ENCODE data around the gene FCRLA. TPM values are rescaled to one million over a fixed set of nuclear protein-coding genes. Genes with fewer than 3 reads are reported as not detected.

Gene FCRLA
- total and polyA plus RNA-seq, 9 donors: 0.23 to 0.74 (median 0.43) TPM; not detected in 1

DNA sequence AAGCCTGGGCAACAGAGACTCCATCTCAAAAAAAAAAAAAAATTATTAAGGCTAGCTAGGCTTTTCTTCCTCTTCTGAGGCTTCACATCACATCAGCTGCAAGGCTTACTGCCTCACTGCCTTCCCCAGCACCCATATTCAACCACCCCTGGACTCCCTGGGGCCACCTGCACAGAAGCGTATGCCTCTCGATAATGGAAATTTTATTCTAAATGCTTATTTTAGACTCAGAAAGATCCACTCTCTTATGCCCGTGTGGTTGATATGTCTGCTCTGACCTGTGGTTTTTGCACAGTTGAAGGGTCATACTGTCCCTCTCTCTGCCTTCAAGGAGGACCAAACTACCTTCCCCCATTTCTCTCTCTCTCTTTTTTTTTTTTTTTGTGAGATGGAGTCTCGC lies 1.5 kb upstream of the FCRLA start:
- no CpG with 5 or more reads among the region's 4 CpGs for WGBS (ENCODE audit: insufficient coverage)
- no peaks in the 10 kb centered on the region for H3K9me3 ChIP-seq (replicated peaks; ENCODE audit: control insufficient read depth, low read depth, low read length)
- H3K4me1 ChIP-seq (ENCODE audit: control insufficient read depth, insufficient read depth, low read length): peaks cover 8% of the 10 kb centered on the region
- H3K27ac ChIP-seq (ENCODE audit: low read length): no peak overlapping the region
- no peaks in the 10 kb centered on the region for H3K36me3 ChIP-seq (ENCODE audit: control insufficient read depth, insufficient read depth, low read length)
- H3K27me3 ChIP-seq (ENCODE audit: control insufficient read depth, insufficient read depth, low read length): peaks cover 4% of the 10 kb centered on the region
- DNase-seq: no peak
- no peak overlapping the region for H3K4me3 ChIP-seq (ENCODE audit: low read length)

- Histone ChIP-seq H3K4me1 (ENCODE audit: control insufficient read depth, insufficient read depth, low read length) (peaks cover 8% of the 10 kb centered on the region), H3K9me3 (replicated peaks; ENCODE audit: control insufficient read depth, low read depth, low read length) (no peaks in the 10 kb centered on the region), H3K27ac (ENCODE audit: low read length) (no peak overlapping the region), H3K4me3 (ENCODE audit: low read length) (no peak overlapping the region), H3K27me3 (ENCODE audit: control insufficient read depth, insufficient read depth, low read length) (peaks cover 8% of the 10 kb centered on the region), H3K36me3 (ENCODE audit: control insufficient read depth, insufficient read depth, low read length) (no peaks in the 10 kb centered on the region)
- 71% methylated on average over 2 of the region's 3 CpGs for WGBS (ENCODE audit: insufficient coverage)
- peak; percentile 2 for DNase-seq
Measured at GRCh38 chr1:161706113-161706481, 932 bp upstream of the FCRLA start.

GRCh38 chr1:161707503-161707902 lies 474 bp downstream of the FCRLA start:
- no peaks in the 10 kb centered on the region for H3K9me3 ChIP-seq (replicated peaks; ENCODE audit: control insufficient read depth, low read depth, low read length)
- no peak for DNase-seq
- WGBS (ENCODE audit: insufficient coverage): 90% methylated on average over 1 of the region's 2 CpGs
- H3K4me3 ChIP-seq (ENCODE audit: low read length): no peak overlapping the region
- H3K27me3 ChIP-seq (ENCODE audit: control insufficient read depth, insufficient read depth, low read length): peaks cover 5% of the 10 kb centered on the region
- no peak overlapping the region for H3K27ac ChIP-seq (ENCODE audit: low read length)
- H3K4me1 ChIP-seq (ENCODE audit: control insufficient read depth, insufficient read depth, low read length): peaks cover 8% of the 10 kb centered on the region
- no peaks in the 10 kb centered on the region for H3K36me3 ChIP-seq (ENCODE audit: control insufficient read depth, insufficient read depth, low read length)

DNA sequence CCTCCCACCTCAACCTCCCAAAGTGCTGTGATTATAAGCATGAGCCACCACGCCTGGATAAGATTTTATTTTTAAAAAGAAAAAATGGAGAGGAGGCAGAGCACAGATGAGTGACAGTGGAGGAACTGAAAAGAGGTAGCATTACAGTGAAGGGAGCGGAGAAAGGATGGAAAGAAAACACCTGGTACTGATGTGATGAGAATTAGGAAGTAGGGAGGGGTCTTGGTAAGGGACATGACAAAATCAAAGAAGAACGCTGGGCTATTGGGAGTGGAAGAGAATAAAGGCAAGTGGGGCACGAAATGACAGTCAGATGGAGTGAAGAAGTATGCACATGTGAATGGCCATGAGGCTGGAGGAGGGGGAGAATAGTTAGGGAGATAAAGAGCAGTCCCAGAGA lies 2.3 kb downstream of the FCRLA start:
- peaks cover 6% of the 10 kb centered on the region for H3K27me3 ChIP-seq (ENCODE audit: control insufficient read depth, insufficient read depth, low read length)
- 71% methylated on average over 4 of the region's 4 CpGs for WGBS (ENCODE audit: insufficient coverage)

GRCh38 chr1:161710560-161710959 lies 3.5 kb downstream of the FCRLA start:
- DNase-seq: no peak

More for the DNA sequence above, 2.3 kb downstream of the FCRLA start:
- Histone ChIP-seq H3K9me3 (replicated peaks; ENCODE audit: control insufficient read depth, low read depth, low read length) (no peaks in the 10 kb centered on the region), H3K4me3 (ENCODE audit: low read length) (no peak overlapping the region), H3K4me1 (ENCODE audit: control insufficient read depth, insufficient read depth, low read length) (peaks cover 8% of the 10 kb centered on the region), H3K27ac (ENCODE audit: low read length) (no peak overlapping the region), H3K36me3 (ENCODE audit: control insufficient read depth, insufficient read depth, low read length) (no peaks in the 10 kb centered on the region)
- no peak for DNase-seq

DNA sequence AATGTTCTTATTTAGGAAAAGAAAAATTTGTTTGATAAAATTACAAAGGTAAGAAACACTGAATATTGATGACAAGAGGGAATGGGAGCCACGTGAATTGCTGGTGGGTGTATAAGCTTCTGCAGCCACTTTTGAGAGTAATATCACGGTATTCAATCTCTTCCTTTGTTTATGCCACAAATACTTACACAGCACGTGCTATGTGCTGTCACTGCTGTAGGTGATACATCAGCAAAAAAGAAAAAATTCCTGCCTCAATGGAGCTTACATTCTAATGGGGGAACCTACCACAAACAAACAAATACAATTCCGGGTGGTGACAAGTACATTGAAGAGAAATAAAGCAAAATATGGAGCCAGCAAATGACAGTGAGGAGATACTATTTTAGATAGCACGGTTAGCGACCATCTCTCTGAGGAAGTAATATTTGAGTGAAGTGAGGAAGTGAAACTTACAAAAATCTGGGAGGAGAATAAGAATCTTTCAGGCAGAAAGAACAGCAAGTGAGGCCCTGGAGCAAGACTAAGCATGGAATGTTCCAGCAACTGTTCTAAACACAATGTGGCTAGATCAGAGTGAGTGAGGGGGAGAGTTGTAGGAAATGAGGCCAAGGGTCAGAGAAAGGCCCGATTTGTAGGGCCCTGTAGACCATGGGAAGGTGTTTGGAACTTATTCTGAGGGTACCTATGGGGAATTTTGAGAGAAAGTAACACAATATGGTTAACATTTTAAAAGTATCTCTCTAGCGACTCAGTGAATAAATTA lies 11.7 kb downstream of the FCRLA start:
- peak; percentile 32 for DNase-seq
- Histone ChIP-seq H3K36me3 (ENCODE audit: control insufficient read depth, insufficient read depth, low read length) (no peaks in the 10 kb centered on the region), H3K4me1 (ENCODE audit: control insufficient read depth, insufficient read depth, low read length) (no peaks in the 10 kb centered on the region), H3K9me3 (replicated peaks; ENCODE audit: control insufficient read depth, low read depth, low read length) (no peaks in the 10 kb centered on the region), H3K4me3 (ENCODE audit: low read length) (no peak overlapping the region), H3K27ac (ENCODE audit: low read length) (no peak overlapping the region), H3K27me3 (ENCODE audit: control insufficient read depth, insufficient read depth, low read length) (peaks cover 24% of the 10 kb centered on the region)
- WGBS (ENCODE audit: insufficient coverage): 63% methylated on average over 3 of the region's 8 CpGs

More at GRCh38 chr1:161710560-161710959, 3.5 kb downstream of the FCRLA start:
- Histone ChIP-seq H3K27ac (ENCODE audit: low read length) (no peak overlapping the region), H3K9me3 (replicated peaks; ENCODE audit: control insufficient read depth, low read depth, low read length) (no peaks in the 10 kb centered on the region), H3K36me3 (ENCODE audit: control insufficient read depth, insufficient read depth, low read length) (no peaks in the 10 kb centered on the region), H3K4me1 (ENCODE audit: control insufficient read depth, insufficient read depth, low read length) (peaks cover 8% of the 10 kb centered on the region), H3K4me3 (ENCODE audit: low read length) (no peak overlapping the region), H3K27me3 (ENCODE audit: control insufficient read depth, insufficient read depth, low read length) (peaks cover 6% of the 10 kb centered on the region)
- 62% methylated on average over 2 of the region's 4 CpGs for WGBS (ENCODE audit: insufficient coverage)

DNA sequence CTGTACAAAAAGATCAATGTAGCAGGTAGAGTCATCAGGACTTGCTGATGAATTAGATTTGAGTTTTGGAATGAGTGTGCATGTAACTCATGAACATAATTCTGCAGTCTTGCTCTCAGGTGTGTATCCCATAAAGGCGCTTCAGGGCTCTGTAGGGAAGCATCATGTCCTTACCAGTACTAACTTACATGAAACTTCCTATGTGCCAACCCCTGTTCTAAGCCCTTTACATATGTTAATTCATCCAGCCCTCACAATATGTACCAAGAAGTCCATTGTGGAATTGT lies 12.2 kb downstream of the FCRLA start:
- Histone ChIP-seq H3K36me3 (ENCODE audit: control insufficient read depth, insufficient read depth, low read length) (no peaks in the 10 kb centered on the region), H3K27me3 (ENCODE audit: control insufficient read depth, insufficient read depth, low read length) (peaks cover 24% of the 10 kb centered on the region), H3K4me1 (ENCODE audit: control insufficient read depth, insufficient read depth, low read length) (no peaks in the 10 kb centered on the region), H3K9me3 (replicated peaks; ENCODE audit: control insufficient read depth, low read depth, low read length) (no peaks in the 10 kb centered on the region), H3K4me3 (ENCODE audit: low read length) (no peak overlapping the region), H3K27ac (ENCODE audit: low read length) (no peak overlapping the region)
- WGBS (ENCODE audit: insufficient coverage): no CpG with 5 or more reads among the region's 1 CpG
- no peak for DNase-seq

GRCh38 chr1:161720422-161720821 lies 13.4 kb downstream of the FCRLA start:
- no peaks in the 10 kb centered on the region for H3K9me3 ChIP-seq (replicated peaks; ENCODE audit: control insufficient read depth, low read depth, low read length)
- no peak overlapping the region for H3K27ac ChIP-seq (ENCODE audit: low read length)
- H3K4me3 ChIP-seq (ENCODE audit: low read length): no peak overlapping the region
- H3K36me3 ChIP-seq (ENCODE audit: control insufficient read depth, insufficient read depth, low read length): no peaks in the 10 kb centered on the region
- peaks cover 31% of the 10 kb centered on the region for H3K27me3 ChIP-seq (ENCODE audit: control insufficient read depth, insufficient read depth, low read length)
- WGBS (ENCODE audit: insufficient coverage): no CpG with 5 or more reads among the region's 1 CpG
- no peak for DNase-seq
- H3K4me1 ChIP-seq (ENCODE audit: control insufficient read depth, insufficient read depth, low read length): peaks cover under 1% of the 10 kb centered on the region

- Histone ChIP-seq H3K4me1 (ENCODE audit: control insufficient read depth, insufficient read depth, low read length) (peaks cover 6% of the 10 kb centered on the region), H3K27me3 (ENCODE audit: control insufficient read depth, insufficient read depth, low read length) (peaks cover 28% of the 10 kb centered on the region)
Measured at GRCh38 chr1:161720956-161721737, 14.1 kb downstream of the FCRLA start, which contains the start of gene FCRLB. Gene FCRLB, plus strand, starts transcription at chr1:161721544. Its CDS starts 1,129 bp downstream, at chr1:161722673.

GRCh38 chr1:161721738-161722343 lies 14.8 kb downstream of the FCRLA start:
- DNase-seq: no peak
- H3K27ac ChIP-seq (ENCODE audit: low read length): no peak overlapping the region
- H3K36me3 ChIP-seq (ENCODE audit: control insufficient read depth, insufficient read depth, low read length): no peaks in the 10 kb centered on the region
- H3K27me3 ChIP-seq (ENCODE audit: control insufficient read depth, insufficient read depth, low read length): peaks cover 27% of the 10 kb centered on the region
- peaks cover 6% of the 10 kb centered on the region for H3K4me1 ChIP-seq (ENCODE audit: control insufficient read depth, insufficient read depth, low read length)
- no peak overlapping the region for H3K4me3 ChIP-seq (ENCODE audit: low read length)
- 57% methylated on average over 6 of the region's 8 CpGs for WGBS (ENCODE audit: insufficient coverage)
- H3K9me3 ChIP-seq (replicated peaks; ENCODE audit: control insufficient read depth, low read depth, low read length): no peaks in the 10 kb centered on the region

More at GRCh38 chr1:161720956-161721737, 14.1 kb downstream of the FCRLA start, which contains the start of gene FCRLB:
- Histone ChIP-seq H3K36me3 (ENCODE audit: control insufficient read depth, insufficient read depth, low read length) (no peaks in the 10 kb centered on the region), H3K4me3 (ENCODE audit: low read length) (no peak within 1 kb of the TSS), H3K9me3 (replicated peaks; ENCODE audit: control insufficient read depth, low read depth, low read length) (no peaks in the 10 kb centered on the region), H3K27ac (ENCODE audit: low read length) (no peak within 1 kb of the TSS)
- 30% methylated on average over 1 of the region's 4 CpGs for WGBS (ENCODE audit: insufficient coverage)
- DNase-seq: no peak

All from muscle of leg (tissue), 11 donors.